Hepatocyte (in vitro differentiated cells): ENCODE measurements around the gene NME3. TPM values are rescaled to one million over a fixed set of nuclear protein-coding genes. Genes with fewer than 3 reads are reported as not detected.

Source experiments
- DNase-seq: peaks from one replicate; pipeline ENCODE4 v3.0.0-alpha.2; 2016; ENCODE audit warnings: low spot score
- H2AFZ ChIP-seq: fragments of 200-600 bp; sonication (generic); 2 replicates; pipeline ENCODE4 v1.6.0; 2016; ENCODE audit warnings: antibody characterized with exemption, mild to moderate bottlenecking
- H3K27ac ChIP-seq: fragments of 200-600 bp; sonication (generic); 2 replicates; pipeline ENCODE4 v1.5.1; 2016; ENCODE audit warnings: mild to moderate bottlenecking
- H3K27me3 ChIP-seq: fragments of 200-600 bp; sonication (generic); 2 replicates; pipeline ENCODE4 v1.6.1; 2016
- H3K36me3 ChIP-seq: fragments of 200-600 bp; sonication (generic); replicated peaks from 2 replicates; pipeline ENCODE4 v1.5.1; 2016; ENCODE audit warnings: low read depth; ENCODE audit not compliant: insufficient read depth
- H3K4me1 ChIP-seq: fragments of 200-600 bp; sonication (generic); 2 replicates; pipeline ENCODE4 v1.5.1; 2016; ENCODE audit warnings: mild to moderate bottlenecking, moderate library complexity; ENCODE audit not compliant: insufficient read depth
- H3K4me2 ChIP-seq: fragments of 200-600 bp; sonication (generic); 2 replicates; pipeline ENCODE4 v1.6.0; 2016
- H3K4me3 ChIP-seq: fragments of 200-600 bp; sonication (generic); 2 replicates; pipeline ENCODE4 v1.5.1; 2016; ENCODE audit warnings: mild to moderate bottlenecking
- H3K79me2 ChIP-seq: fragments of 200-600 bp; sonication (generic); 2 replicates; pipeline ENCODE4 v1.6.0; 2017; ENCODE audit warnings: mild to moderate bottlenecking
- H3K9me2 ChIP-seq: fragments of 200-600 bp; sonication (generic); replicated peaks from 2 replicates; pipeline ENCODE4 v1.6.0; 2017; ENCODE audit warnings: mild to moderate bottlenecking; ENCODE audit not compliant: insufficient read depth
- H3K9me3 ChIP-seq: fragments of 200-600 bp; sonication (generic); 2 replicates; pipeline ENCODE4 v1.5.1; 2016; ENCODE audit warnings: low read depth, mild to moderate bottlenecking
- H4K20me1 ChIP-seq: fragments of 200-600 bp; sonication (generic); 2 replicates; pipeline ENCODE4 v1.6.0; 2016; ENCODE audit warnings: mild to moderate bottlenecking; ENCODE audit not compliant: insufficient read depth, poor library complexity, severe bottlenecking
- EZH2 ChIP-seq: fragments of 200-600 bp; sonication (generic); IDR thresholded peaks from 2 replicates; pipeline ENCODE4 v1.6.1; 2016; ENCODE audit warnings: antibody characterized with exemption, mild to moderate bottlenecking, borderline replicate concordance
- EZH2phosphoT487 ChIP-seq: fragments of 200-600 bp; sonication (generic); IDR thresholded peaks from one replicate; pipeline ENCODE4 v1.6.1; 2018; ENCODE audit warnings: antibody characterized with exemption, mild to moderate bottlenecking, low read depth, moderate library complexity; ENCODE audit not compliant: unreplicated experiment, severe bottlenecking
- WGBS: methylation state at CpG from one replicate; pipeline ENCODE4 v1.1.6; 2016; ENCODE audit warnings: low lambda C conversion rate; ENCODE audit errors: missing lambda C conversion rate; 5-methylcytosine and 5-hydroxymethylcytosine counted together
- polyA plus RNA-seq: library from polyadenylated mRNA; unstranded; fragments of >200 nt; fragmentation: Nextera tagmentation; extraction: Ambion mirVana; gene quantifications from 2 replicates; pipeline ENCODE4 v1.2.1, GENCODE V29; 2016
- total RNA-seq: library from RNA; depleted of rRNA; stranded (reverse); fragments of >200 nt; gene quantifications from 2 replicates; pipeline ENCODE4 v1.2.3, GENCODE V29; 2014
- TF ChIP-seq, protein P1 (sequence below): fragments of 200-600 bp; sonication (generic); IDR thresholded peaks from 2 replicates; pipeline ENCODE4 v1.5.1; 2016; ENCODE audit warnings: antibody characterized with exemption, mild to moderate bottlenecking; ENCODE audit not compliant: poor library complexity

NME3 gene
- total and polyA plus RNA-seq, 2 experiments from 2014 or later, result 34.8 to 86.6 TPM

DNA sequence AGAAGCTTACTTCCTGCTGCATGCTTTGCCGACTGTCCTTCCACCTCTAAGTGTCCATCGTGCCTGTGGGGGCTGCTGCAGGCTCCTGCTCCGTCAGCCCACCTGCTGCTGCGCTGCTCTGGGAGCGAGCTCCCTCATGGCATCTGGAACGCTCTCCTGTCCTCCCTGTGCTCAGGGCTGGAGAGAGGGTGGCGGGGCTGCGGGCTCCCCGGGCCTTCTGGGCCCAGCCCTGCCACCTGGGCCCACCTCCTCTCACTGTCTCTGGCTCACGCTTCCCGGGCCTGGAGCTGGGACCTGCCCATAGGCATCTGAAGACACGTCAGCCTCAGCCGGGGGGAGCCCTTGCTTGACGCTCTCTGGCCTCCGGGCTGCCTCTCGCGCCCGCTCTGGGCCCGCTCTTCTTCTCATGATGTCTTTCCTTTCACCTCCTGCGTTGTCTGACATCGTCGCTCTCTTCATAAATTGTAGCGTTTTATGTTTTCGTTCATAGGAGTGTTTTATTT lies 27.0 kb downstream of the NME3 start:
- Histone ChIP-seq H3K4me2 (no peak overlapping the region), H3K4me3 (no peak overlapping the region), H3K27me3 (no peaks in the 10 kb centered on the region), H2AFZ (no peak overlapping the region), H3K79me2 (no peaks in the 10 kb centered on the region), H3K36me3 (no peaks in the 10 kb centered on the region), H4K20me1 (no peaks in the 10 kb centered on the region), H3K9me2 (no peaks in the 10 kb centered on the region), H3K9me3 (no peaks in the 10 kb centered on the region), H3K4me1 (no peaks in the 10 kb centered on the region), H3K27ac (no peak overlapping the region)
- no peak for DNase-seq
- 94% methylated on average over 24 of the region's 24 CpGs for WGBS
- TF ChIP-seq EZH2, result no peak
- TF ChIP-seq, protein P1, sequence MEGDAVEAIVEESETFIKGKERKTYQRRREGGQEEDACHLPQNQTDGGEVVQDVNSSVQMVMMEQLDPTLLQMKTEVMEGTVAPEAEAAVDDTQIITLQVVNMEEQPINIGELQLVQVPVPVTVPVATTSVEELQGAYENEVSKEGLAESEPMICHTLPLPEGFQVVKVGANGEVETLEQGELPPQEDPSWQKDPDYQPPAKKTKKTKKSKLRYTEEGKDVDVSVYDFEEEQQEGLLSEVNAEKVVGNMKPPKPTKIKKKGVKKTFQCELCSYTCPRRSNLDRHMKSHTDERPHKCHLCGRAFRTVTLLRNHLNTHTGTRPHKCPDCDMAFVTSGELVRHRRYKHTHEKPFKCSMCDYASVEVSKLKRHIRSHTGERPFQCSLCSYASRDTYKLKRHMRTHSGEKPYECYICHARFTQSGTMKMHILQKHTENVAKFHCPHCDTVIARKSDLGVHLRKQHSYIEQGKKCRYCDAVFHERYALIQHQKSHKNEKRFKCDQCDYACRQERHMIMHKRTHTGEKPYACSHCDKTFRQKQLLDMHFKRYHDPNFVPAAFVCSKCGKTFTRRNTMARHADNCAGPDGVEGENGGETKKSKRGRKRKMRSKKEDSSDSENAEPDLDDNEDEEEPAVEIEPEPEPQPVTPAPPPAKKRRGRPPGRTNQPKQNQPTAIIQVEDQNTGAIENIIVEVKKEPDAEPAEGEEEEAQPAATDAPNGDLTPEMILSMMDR, result no peak

DNA sequence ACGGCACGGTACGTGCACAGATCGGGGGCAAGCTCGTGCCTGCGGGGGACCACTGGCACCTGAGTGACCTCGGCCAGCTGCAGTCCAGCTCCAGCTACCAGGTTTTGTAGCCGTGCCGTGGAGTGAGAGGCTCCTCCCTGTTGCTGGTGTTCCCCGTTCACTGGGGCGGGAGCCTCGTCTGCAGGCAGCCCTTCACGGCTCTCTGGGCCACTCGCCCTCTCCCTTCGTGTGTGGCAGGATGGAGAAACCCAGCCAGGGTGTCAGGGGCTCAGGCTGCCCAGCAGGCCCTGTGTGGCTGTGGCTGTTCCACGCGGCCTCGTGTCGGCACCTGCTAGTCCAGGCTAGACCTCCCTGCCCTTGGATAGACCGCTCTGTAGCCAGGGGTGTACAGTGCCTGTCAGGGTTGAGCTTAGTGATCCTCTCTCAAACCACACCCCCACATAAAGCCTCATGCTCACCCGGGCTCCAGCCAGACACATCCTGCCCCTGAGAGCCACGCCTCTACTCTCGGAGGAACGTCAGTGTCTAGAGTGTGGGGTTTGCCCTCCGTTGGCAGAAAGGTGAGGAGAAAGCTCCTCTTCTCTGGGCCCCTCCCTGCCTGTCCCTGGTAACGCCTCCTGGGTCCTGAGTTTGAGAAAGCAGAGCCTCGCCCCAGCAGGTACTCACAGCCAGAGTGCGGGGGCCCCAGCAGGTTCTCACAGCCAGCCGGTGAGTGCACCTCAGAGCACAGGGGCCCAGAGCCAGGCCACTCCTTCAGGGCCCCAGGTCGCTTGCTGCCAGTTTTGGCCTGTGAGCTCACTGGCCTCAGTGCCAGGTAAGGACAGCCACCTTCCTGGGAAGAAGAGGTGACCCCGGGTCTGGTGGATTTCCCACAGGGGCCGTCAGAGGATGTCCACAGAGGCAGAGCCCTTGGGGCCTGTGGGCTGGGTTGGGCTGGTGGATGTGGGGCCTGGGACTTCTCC lies 27.7 kb downstream of the NME3 start:
- H3K4me2 ChIP-seq, result no peak overlapping the region
- DNase-seq, result no peak

DNA sequence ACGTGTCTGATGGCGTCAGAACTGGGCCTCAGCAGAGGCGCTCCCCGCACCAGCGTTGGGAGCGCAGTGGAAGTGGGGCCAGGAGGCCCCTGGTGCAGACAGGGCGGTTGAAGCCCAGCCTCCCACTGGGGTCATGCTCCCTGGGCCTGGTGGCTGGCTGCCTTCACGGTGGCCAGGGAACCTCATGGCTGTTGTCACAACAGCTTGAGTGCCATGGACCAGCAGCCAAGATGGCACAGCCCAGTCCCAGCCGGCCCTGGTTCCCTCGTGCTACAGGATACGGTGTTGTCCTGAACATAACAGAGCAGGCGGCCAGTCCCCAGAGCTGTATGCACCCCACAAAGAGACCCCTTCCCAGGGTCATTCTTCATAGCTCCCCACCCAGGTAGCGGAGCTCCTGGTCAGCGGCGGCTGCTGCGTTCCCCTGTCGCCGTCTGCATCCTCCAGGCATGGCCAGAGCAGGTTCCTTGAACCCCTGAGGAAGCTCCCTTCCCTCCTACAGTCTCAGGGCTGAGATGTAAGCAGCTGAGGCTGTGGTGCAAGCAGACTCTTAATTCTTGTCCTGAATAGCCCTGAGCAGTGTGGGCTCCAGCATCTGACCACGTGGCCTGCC lies 29.7 kb downstream of the NME3 start:
- DNase-seq, result no peak
- H3K4me1 ChIP-seq, result no peaks in the 10 kb centered on the region
- H3K27me3 ChIP-seq, result no peaks in the 10 kb centered on the region
- no peaks in the 10 kb centered on the region for H3K9me3 ChIP-seq
- no peaks in the 10 kb centered on the region for H3K36me3 ChIP-seq
- no peak overlapping the region for H3K4me2 ChIP-seq
- TF ChIP-seq EZH2phosphoT487 (no peak), EZH2 (no peak)
- TF ChIP-seq, protein P1, result no peak
- H3K27ac ChIP-seq, result no peak overlapping the region
- no peak overlapping the region for H3K4me3 ChIP-seq
- no peaks in the 10 kb centered on the region for H3K9me2 ChIP-seq
- no peaks in the 10 kb centered on the region for H3K79me2 ChIP-seq
- H4K20me1 ChIP-seq, result no peaks in the 10 kb centered on the region
- WGBS, result 97% methylated on average over 18 of the region's 19 CpGs
- H2AFZ ChIP-seq, result no peak overlapping the region

More for the DNA sequence above, 27.7 kb downstream of the NME3 start:
- TF ChIP-seq, protein P1, result no peak
- TF ChIP-seq EZH2 (no peak), EZH2phosphoT487 (no peak)
- Histone ChIP-seq H3K27ac (no peak overlapping the region), H3K79me2 (no peaks in the 10 kb centered on the region), H3K4me1 (no peaks in the 10 kb centered on the region), H3K36me3 (no peaks in the 10 kb centered on the region), H3K9me3 (no peaks in the 10 kb centered on the region), H3K9me2 (no peaks in the 10 kb centered on the region), H4K20me1 (no peaks in the 10 kb centered on the region), H3K27me3 (no peaks in the 10 kb centered on the region), H2AFZ (no peak overlapping the region), H3K4me3 (no peak overlapping the region)
- 92% methylated on average over 29 of the region's 32 CpGs for WGBS
